ENCODE data around the gene TRAF1.

TRAF1 gene

DNA sequence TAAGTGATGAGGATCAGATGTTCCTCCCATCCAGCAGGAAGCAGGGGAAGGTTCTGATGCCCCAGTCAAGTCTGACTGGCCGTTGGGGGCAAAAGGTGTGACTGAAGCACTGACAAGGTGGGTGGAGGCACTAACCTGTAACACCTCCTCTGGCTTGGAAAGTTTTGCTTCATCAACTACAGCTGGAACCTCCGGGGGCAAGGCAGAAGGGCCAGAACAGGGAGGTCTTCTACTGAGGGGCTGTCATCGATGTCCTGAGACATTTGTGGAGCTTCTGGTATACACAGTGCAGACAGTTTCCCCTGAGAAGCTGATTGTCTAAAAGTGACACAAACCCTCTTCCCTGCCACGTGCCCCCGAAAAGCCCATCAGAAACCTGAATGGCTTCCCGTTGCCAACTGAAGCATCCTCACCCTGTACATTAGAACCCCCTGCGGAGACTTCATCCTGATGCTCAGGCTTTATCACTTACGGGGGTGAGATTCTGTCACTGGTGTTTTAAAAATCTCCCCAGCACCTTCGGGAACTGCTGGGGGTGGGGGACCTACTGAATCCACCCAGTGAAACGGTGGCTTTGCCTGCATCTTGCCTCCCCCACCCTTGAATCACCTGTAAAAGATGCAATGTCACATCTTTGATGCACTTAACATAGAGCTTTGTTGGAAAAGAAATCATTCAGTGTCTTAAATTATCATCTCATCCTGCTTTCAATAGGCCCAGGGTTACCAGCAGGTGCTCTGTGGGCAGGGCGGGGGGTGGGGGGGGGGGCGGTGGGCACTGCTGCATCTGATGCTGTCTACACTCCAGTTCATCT lies 24.6 kb downstream of the TRAF1 start:
- TF ChIP-seq, protein P1, sequence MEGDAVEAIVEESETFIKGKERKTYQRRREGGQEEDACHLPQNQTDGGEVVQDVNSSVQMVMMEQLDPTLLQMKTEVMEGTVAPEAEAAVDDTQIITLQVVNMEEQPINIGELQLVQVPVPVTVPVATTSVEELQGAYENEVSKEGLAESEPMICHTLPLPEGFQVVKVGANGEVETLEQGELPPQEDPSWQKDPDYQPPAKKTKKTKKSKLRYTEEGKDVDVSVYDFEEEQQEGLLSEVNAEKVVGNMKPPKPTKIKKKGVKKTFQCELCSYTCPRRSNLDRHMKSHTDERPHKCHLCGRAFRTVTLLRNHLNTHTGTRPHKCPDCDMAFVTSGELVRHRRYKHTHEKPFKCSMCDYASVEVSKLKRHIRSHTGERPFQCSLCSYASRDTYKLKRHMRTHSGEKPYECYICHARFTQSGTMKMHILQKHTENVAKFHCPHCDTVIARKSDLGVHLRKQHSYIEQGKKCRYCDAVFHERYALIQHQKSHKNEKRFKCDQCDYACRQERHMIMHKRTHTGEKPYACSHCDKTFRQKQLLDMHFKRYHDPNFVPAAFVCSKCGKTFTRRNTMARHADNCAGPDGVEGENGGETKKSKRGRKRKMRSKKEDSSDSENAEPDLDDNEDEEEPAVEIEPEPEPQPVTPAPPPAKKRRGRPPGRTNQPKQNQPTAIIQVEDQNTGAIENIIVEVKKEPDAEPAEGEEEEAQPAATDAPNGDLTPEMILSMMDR (IDR thresholded peaks at IDR 0.05; ENCODE audit: insufficient read depth, low read depth, low read length, missing control alignments), result no peak
- no peak overlapping the region for H3K4me3 ChIP-seq (ENCODE audit: low read length)
- DNase-seq (ENCODE audit: low read depth), result no peak

DNA sequence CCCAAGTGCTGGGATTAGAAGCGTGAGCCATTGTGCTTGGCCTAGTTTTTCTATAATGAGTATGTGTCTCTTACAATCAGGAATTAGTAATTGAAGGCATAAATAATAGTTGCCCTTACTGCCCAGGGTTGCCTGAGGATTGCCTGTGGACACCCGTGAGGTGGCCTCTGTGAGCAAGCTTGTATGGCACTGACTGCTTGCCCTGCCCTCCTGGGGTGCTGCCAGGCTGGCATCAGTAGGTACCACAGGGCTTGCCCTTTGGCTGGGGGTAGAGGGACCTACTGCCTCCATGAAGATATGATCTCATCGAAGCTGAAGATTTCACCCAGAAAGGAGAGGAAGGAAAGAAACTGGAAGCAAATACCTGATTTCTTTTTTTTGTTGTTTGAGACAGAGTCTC lies 25.8 kb downstream of the TRAF1 start:
- TF ChIP-seq, protein P1 (IDR thresholded peaks at IDR 0.05; ENCODE audit: insufficient read depth, low read depth, low read length, missing control alignments), result no peak

DNA sequence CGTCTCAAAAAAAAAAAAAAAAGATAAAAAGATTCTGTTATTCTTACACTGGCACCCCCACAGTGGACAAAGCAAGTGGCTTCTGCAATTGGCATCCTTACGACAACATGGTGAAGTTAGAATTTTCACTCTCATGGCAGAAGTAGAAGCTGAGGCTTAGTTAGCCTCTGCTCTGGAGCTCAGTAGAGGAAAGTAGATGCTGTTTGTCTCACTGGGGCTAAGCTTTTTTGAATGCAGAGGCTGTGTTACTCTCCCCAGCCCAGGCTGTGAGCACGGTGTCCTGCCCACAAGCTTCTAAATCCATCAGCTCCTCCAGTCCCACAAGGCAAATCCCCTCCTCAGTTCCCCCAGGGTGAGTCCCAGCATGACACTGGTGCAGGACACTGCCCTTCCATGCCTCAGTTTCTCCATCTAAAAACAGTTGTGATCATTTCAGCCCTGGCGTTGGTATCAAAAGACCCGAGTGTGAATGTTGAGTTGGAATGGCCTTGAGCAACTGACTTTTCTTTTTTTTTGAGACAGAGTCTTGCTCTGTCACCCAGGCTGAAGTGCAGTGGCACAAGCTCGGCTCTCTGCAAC lies 27.0 kb downstream of the TRAF1 start:
- TF ChIP-seq, protein P1 (IDR thresholded peaks at IDR 0.05; ENCODE audit: insufficient read depth, low read depth, low read length, missing control alignments), result no peak
- no peak overlapping the region for H3K4me3 ChIP-seq (ENCODE audit: low read length)
- no peak for DNase-seq (ENCODE audit: low read depth)

More for the DNA sequence above, 25.8 kb downstream of the TRAF1 start:
- no peak for DNase-seq (ENCODE audit: low read depth)
- H3K4me3 ChIP-seq (ENCODE audit: low read length), result no peak overlapping the region

DNA sequence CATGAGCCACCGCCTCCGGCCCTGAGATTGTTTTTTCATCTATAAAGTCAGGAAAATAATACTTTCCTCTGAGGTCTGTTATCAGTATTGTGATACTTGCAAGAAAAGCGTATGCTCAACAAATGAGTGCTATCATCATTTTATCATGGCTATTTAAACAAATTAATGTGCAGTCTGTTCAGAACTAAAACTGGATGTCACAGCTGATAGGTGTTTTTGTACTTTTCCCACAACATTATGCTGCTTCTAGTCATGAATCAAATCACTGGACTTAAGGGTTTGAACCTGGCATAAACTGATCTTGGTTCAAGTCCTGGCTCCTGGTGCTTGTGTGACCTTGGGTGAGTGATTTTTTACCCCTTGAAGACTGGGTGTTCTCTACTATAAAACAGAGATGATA lies 28.2 kb downstream of the TRAF1 start:
- TF ChIP-seq, protein P1 (IDR thresholded peaks at IDR 0.05; ENCODE audit: insufficient read depth, low read depth, low read length, missing control alignments), result no peak
- no peak overlapping the region for H3K4me3 ChIP-seq (ENCODE audit: low read length)
- DNase-seq (ENCODE audit: low read depth), result no peak

DNA sequence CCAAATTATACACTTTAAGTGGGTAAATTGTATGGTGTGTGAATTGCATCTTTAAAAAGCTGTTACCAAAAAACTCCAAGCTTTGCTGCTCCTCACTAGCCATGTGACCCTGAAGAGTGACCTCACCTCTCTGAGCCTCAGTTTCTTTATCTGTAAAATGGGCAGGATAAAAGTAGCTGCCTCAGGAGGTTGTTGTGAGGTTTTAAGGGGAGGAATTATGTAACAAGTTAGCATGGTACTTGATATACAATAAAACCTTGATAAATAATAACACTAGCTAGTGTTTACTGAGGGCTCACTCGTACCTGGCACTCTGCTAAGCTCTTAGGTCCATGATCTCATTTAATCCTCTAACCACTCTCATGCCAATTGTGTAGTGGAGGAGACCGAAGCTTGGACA lies 30.6 kb downstream of the TRAF1 start:
- DNase-seq (ENCODE audit: low read depth), result no peak
- no peak overlapping the region for H3K4me3 ChIP-seq (ENCODE audit: low read length)
- TF ChIP-seq, protein P1 (IDR thresholded peaks at IDR 0.05; ENCODE audit: insufficient read depth, low read depth, low read length, missing control alignments), result no peak

DNA sequence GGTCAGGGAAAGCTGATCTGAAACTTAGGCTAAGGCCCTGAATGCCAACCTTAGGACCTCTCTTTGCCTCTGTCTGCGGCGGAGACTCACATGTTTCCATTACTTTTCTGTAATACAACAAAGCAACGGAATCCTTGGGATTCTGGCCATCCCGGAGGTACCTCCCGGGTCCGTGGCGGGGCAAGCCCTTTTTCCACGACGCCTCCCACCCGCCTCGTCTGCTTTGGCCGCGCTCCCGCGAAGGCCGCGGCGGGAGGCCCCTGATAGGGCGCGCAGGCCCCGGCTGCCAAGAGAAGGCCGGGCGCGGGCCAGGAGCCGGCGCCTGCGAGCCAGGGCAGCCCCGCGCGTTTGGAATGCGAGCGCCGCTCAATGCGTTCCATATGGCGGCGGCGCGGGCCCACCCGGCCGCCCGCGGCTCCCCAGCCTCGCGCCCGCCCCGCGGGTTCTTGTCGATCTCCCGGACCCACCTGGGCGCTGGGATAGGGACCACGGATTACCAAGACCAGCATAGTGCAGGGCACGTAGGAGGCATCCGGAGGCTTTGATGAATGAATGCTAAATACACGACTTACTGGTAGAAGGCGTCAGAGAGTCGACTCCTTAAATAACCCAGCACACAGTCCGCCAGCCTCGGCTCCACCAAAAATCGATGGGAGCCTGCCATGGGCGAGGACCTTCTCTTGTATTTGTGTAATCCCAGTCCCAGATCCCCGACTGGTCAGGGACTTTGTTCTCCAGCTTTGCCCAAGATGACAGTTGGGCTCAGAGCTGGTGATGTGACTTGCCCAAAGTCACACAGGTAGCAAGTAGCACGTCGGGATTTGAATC lies 32.1 kb downstream of the TRAF1 start:
- TF ChIP-seq, protein P1 (IDR thresholded peaks at IDR 0.05; ENCODE audit: insufficient read depth, low read depth, low read length, missing control alignments), result no peak
- no peak overlapping the region for H3K4me3 ChIP-seq (ENCODE audit: low read length)
- DNase-seq (ENCODE audit: low read depth), result no peak
